ENCODE data around the gene PABPN1L. TPM values are rescaled to one million over a fixed set of nuclear protein-coding genes. Genes with fewer than 3 reads are reported as not detected.

The PABPN1L gene
- total and polyA plus RNA-seq, 7 donors = 0.15 TPM; not detected in 6

DNA sequence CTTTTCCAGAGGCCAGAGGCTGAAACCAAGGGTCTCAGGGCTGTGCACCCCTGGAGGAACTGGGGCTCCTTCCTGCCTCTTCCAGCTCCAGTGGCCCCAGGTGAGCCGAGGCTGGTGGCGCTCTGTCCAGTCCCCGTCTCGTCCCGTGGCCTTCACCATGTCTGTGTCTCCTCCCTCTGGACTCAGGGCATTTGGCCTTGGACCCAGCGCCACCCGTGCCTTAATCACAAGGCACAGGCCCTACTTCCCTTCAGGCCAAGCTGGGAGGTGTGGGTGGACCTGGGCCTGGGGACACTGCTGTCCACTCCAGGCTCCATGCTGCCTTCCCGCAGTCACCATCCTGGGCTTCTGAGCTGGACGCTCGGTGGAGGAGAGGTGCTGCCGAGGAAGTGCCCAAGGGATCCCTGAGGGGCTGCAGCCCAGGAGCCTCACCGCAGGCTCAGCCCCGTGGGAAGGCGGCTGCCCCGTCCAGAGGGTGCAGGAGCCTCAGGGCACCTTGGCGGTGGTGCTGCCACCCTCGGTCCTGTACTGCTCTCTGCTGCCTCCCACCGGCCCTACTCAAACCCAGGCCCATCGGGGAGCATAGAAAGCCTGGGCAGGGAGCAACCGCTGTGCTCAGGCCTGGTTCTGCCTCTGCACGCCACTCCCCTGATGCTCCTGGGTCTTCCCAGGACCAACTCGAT, 45.2 kb downstream of the PABPN1L start:
- intact Hi-C loops (cut with DNase I) = no loop called here
- 85 to 91% methylated on average over 22 of the region's 22 CpGs for WGBS, 2 donors
- Histone ChIP-seq H3K9me3 (no peaks in the 10 kb centered on the region), H3K27me3 (no peaks in the 10 kb centered on the region), H3K36me3 (peaks cover 6 to 47% (median 10%) of the 10 kb centered on the region in 4 donors), H3K4me3 (no peak overlapping the region), H3K27ac (no peak overlapping the region), H3K4me1 (no peaks in the 10 kb centered on the region)
- no peak for TF ChIP-seq POLR2A (IDR thresholded peaks at IDR 0.05)
- TF ChIP-seq, protein P1, sequence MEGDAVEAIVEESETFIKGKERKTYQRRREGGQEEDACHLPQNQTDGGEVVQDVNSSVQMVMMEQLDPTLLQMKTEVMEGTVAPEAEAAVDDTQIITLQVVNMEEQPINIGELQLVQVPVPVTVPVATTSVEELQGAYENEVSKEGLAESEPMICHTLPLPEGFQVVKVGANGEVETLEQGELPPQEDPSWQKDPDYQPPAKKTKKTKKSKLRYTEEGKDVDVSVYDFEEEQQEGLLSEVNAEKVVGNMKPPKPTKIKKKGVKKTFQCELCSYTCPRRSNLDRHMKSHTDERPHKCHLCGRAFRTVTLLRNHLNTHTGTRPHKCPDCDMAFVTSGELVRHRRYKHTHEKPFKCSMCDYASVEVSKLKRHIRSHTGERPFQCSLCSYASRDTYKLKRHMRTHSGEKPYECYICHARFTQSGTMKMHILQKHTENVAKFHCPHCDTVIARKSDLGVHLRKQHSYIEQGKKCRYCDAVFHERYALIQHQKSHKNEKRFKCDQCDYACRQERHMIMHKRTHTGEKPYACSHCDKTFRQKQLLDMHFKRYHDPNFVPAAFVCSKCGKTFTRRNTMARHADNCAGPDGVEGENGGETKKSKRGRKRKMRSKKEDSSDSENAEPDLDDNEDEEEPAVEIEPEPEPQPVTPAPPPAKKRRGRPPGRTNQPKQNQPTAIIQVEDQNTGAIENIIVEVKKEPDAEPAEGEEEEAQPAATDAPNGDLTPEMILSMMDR (IDR thresholded peaks at IDR 0.05) = no peak
- no peak for TF ChIP-seq EP300 (IDR thresholded peaks at IDR 0.05)
- TF ChIP-seq POLR2AphosphoS5 (IDR thresholded peaks at IDR 0.05) = no peak
- DNase-seq = no peak

DNA sequence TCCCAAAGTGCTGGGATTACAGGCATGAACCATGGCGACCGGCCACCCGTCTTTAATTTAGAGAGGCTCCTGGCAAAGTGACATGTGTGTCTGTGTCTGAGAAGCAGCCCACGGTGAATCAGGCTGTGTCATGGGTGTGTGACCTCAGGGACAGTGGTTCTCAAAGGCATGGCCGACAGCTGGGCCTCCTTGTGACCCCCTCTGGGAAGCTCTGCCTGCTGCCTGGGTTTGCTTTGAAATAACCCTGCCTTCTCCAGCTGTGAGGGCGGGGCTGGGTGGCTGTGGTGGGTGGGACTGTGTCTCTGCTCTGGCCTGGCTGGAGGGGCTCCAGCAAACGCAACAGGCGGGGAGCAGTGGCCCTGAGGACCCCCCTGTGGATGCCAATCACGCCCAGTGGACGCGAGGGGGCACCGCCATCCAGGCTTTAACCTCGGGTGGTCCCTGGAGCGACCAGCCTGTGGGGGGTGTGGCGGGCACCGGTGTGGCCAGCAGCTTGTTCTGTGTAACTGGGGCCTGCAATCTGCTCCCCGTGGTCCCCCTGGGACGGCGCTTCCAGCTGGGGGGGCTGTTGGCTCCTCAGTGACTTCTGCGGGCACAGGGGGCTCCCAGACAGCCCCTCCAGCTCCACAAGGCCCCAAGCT, 46.0 kb downstream of the PABPN1L start:
- DNase-seq = no peak
- no peaks in the 10 kb centered on the region for H3K4me1 ChIP-seq
- H3K9me3 ChIP-seq = no peaks in the 10 kb centered on the region
- H3K27ac ChIP-seq = no peak overlapping the region
- WGBS, 2 donors = 89 to 91% methylated on average over 20 of the region's 20 CpGs
- H3K4me3 ChIP-seq = no peak overlapping the region
- intact Hi-C loops (cut with DNase I) = no loop called here
- peaks cover 6 to 41% (median 10%) of the 10 kb centered on the region in 4 donors for H3K36me3 ChIP-seq
- H3K27me3 ChIP-seq = no peaks in the 10 kb centered on the region
- TF ChIP-seq POLR2AphosphoS5 (IDR thresholded peaks at IDR 0.05) (no peak), POLR2A (IDR thresholded peaks at IDR 0.05) (no peak), EP300 (IDR thresholded peaks at IDR 0.05) (no peak)
- TF ChIP-seq, protein P1 (IDR thresholded peaks at IDR 0.05) = no peak

DNA sequence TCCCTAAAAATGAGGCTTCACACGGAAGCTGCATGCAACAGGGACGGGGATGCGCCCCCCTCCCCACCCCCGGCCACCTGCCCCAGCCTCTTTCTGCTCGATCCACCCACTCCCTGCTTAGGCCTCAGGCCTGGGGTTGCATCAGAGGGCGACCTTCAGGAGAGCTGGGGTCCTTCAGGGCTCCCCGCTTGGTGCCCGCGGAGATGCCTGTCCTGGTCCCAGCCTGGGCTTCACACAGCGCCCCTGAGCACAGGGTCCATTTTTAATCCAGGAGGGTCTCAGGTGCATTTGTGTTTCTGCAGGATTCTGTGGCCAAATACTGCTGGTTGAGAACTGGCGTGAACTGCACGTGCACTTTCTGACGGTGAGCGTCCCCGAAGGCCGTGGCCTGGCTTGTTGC, 47.3 kb downstream of the PABPN1L start:
- TF ChIP-seq, protein P1 (IDR thresholded peaks at IDR 0.05) = no peak
- TF ChIP-seq POLR2AphosphoS5 (IDR thresholded peaks at IDR 0.05) (no peak), EP300 (IDR thresholded peaks at IDR 0.05) (no peak), POLR2A (IDR thresholded peaks at IDR 0.05) (no peak)
- WGBS, 2 donors = 85 to 92% methylated on average over 16 of the region's 16 CpGs
- no peaks in the 10 kb centered on the region for H3K27me3 ChIP-seq
- intact Hi-C loops (cut with DNase I) = no loop called here
- H3K9me3 ChIP-seq = no peaks in the 10 kb centered on the region
- peaks cover 6 to 31% (median 7%) of the 10 kb centered on the region in 4 donors for H3K36me3 ChIP-seq
- H3K4me1 ChIP-seq = no peaks in the 10 kb centered on the region
- H3K4me3 ChIP-seq = no peak overlapping the region
- H3K27ac ChIP-seq = no peak overlapping the region
- DNase-seq = no peak

DNA sequence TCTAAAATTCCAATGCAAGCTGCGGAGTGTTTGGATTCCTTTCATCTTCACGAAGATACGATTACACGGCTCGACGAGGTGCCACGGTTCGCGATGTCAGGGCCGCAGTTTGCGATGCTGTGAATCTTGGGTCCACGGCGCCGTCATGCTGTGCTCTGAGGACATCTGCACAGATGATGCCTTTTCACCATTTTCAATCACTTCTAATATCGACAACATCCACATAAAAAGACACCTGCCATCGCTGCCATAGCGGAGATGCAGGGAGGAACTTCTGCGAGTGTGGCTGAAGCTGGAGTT, 47.9 kb downstream of the PABPN1L start:
- Histone ChIP-seq H3K27ac (no peak overlapping the region), H3K4me1 (peaks cover 0 to under 1% (median under 1%) of the 10 kb centered on the region in 4 donors), H3K27me3 (no peaks in the 10 kb centered on the region), H3K9me3 (no peaks in the 10 kb centered on the region), H3K4me3 (no peak overlapping the region), H3K36me3 (peaks cover 6 to 25% (median 7%) of the 10 kb centered on the region in 4 donors)
- WGBS, 2 donors = 85 to 91% methylated on average over 18 of the region's 18 CpGs
- no peak for TF ChIP-seq POLR2A (IDR thresholded peaks at IDR 0.05)
- TF ChIP-seq EP300 (IDR thresholded peaks at IDR 0.05) = no peak
- no peak for TF ChIP-seq POLR2AphosphoS5 (IDR thresholded peaks at IDR 0.05)
- TF ChIP-seq, protein P1 (IDR thresholded peaks at IDR 0.05) = no peak
- intact Hi-C loops (cut with DNase I) = no loop called here
- DNase-seq = no peak

Data from sigmoid colon (tissue), 7 donors.